HG03103 (cell line): Measurements from ENCODE around the gene BMPER.

ENCODE experiments used
- ATAC-seq: cut with Tn5 transposase; IDR thresholded peaks from one replicate; pipeline ENCODE4 v1.9.1; 2021; ENCODE audit warnings: low read depth; ENCODE audit not compliant: unreplicated experiment

The BMPER gene

GRCh38 chr7:33905389-33906032 lies at the start of gene BMPER:
TSS of gene BMPER (plus strand) at chr7:33905539. CDS start at chr7:33905614, 75 bp downstream.
- ATAC-seq: no peak

GRCh38 chr7:33861947-33862346 lies 43.4 kb upstream of the BMPER start:
- ATAC-seq: no peak

GRCh38 chr7:33862946-33863814 lies 42.2 kb upstream of the BMPER start:
- ATAC-seq: no peak

- no peak for ATAC-seq
Measured at GRCh38 chr7:33868166-33868565, 37.2 kb upstream of the BMPER start.

- ATAC-seq: no peak
Measured at GRCh38 chr7:33869176-33869575, 36.2 kb upstream of the BMPER start.

GRCh38 chr7:33870120-33870519 lies 35.2 kb upstream of the BMPER start:
- no peak for ATAC-seq

- ATAC-seq: no peak
Measured at GRCh38 chr7:33872870-33873269, 32.5 kb upstream of the BMPER start.

- ATAC-seq: no peak
Measured at GRCh38 chr7:33873518-33873917, 31.8 kb upstream of the BMPER start.

GRCh38 chr7:33873981-33874750 lies 31.2 kb upstream of the BMPER start:
- ATAC-seq: no peak

- no peak for ATAC-seq
Measured at GRCh38 chr7:33874943-33875342, 30.4 kb upstream of the BMPER start.

GRCh38 chr7:33876596-33877274 lies 28.6 kb upstream of the BMPER start:
- no peak for ATAC-seq

GRCh38 chr7:33880787-33881186 lies 24.6 kb upstream of the BMPER start:
- no peak for ATAC-seq

- no peak for ATAC-seq
Measured at GRCh38 chr7:33881316-33881715, 24.0 kb upstream of the BMPER start.

- no peak for ATAC-seq
Measured at GRCh38 chr7:33882040-33882837, 23.1 kb upstream of the BMPER start.

- no peak for ATAC-seq
Measured at GRCh38 chr7:33882950-33883670, 22.2 kb upstream of the BMPER start.

GRCh38 chr7:33883671-33883965 lies 21.7 kb upstream of the BMPER start:
- no peak for ATAC-seq

- no peak for ATAC-seq
Measured at GRCh38 chr7:33885290-33886148, 19.8 kb upstream of the BMPER start.

- ATAC-seq: no peak
Measured at GRCh38 chr7:33886149-33886623, 19.2 kb upstream of the BMPER start.
